GM10847 (cell line): ENCODE measurements around the gene ITPKB.

Experiments used
- POLR2A ChIP-seq: IDR thresholded peaks from 2 replicates; pipeline ENCODE4 v1.6.1; 2011; ENCODE audit not compliant: insufficient read length; ENCODE audit errors: extremely low read depth

Gene ITPKB

DNA sequence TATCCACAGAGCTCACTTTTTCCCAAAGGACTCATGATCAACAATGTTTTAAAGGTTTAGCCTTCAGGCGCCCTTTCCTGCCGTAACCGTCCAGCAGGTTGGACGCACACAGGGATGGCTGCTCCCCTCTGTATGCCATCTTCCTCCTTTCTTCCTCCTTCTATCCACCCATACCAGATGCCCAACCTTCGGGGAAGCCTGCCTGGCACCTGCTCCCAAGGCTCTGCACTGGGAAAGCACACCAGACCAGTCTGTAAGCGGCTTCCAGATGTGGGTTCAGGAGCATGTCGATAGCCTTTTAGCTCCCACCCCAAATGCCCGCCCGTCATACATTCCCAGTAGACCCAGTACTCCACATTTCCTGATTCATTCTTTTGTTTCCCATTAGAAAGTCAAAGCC, 137.6 kb downstream of the ITPKB start:
- no peak for TF ChIP-seq POLR2A

GRCh38 chr1:226600254-226600653, 138.8 kb downstream of the ITPKB start:
- TF ChIP-seq POLR2A, result no peak

DNA sequence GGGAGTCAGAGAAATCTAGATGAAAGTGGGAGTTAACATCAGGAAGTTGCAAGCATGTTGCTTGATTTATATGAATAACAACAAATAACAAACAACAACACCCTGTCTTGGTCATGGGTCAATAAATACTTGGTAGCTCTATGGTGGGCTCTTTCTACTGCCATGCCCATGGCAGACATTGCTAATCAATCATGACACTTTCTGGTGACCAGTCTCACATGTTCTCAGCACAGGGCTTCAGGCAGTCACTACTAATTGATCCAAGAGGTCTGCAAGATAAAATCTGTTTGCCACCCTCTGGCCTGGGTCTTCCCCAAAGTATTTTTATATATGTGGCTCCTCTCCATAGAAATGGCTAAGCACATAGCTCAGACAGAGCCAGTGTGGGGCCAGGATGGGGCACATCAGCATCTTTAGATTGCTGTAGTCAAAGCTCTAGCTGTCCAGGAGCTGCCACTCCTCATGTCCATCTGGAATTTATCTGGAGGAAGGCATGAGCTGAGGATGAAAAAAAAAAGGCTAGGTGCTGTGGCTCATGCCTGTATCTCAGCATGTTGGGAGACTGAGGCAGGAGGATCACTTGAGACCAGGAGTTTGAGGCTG, 139.3 kb downstream of the ITPKB start:
- TF ChIP-seq POLR2A, result no peak

- no peak for TF ChIP-seq POLR2A
Observed at GRCh38 chr1:226598455-226598849, 140.6 kb downstream of the ITPKB start.

DNA sequence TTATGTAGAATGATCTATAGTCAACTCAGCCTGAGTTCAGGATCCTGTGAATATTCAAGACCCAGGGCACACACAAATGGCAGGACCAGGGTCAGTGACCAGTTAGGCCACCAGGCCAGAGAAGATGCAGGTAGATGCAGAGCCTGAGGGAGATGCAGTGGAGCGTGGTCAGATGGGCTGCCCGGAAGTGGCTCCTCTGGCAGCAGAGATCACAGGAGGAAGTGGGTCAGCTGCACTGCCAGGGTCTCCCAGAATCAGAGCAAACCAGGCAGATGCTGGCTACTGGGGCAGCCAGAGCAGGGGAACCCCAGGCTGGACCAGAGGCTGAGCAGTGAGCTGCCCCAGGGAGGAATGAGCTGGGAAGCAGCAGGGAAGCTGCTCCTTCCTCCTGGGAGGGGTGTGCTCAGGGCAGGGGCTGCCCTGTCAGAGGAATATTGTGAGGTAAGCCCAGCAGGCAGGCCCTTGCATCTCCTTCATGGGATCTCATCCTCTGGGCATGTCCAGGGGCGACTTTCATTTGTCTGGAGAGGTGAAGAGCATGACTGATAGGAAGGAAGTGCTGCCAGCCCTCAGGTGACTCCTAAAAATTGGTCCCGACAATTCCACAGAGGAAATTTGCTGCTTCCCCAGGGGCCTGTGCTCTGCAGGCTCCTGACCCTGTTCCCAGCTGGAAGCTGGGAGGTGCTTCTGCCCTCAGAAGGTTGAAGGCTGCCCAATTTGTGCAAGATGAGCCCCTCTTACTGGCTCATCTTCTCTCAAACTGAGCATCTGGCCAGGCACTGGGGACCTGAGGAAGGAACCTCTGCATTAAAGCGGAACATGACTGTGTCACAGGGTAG, 141.2 kb downstream of the ITPKB start:
- TF ChIP-seq POLR2A, result no peak

- TF ChIP-seq POLR2A, result no peak
Observed at GRCh38 chr1:226596531-226597165, 142.4 kb downstream of the ITPKB start.

GRCh38 chr1:226593541-226593940, 145.5 kb downstream of the ITPKB start:
- TF ChIP-seq POLR2A, result no peak

- TF ChIP-seq POLR2A, result no peak
Observed at GRCh38 chr1:226590614-226591013, 148.5 kb downstream of the ITPKB start.

- no peak for TF ChIP-seq POLR2A
Observed at GRCh38 chr1:226589008-226589733, 149.9 kb downstream of the ITPKB start.

- no peak for TF ChIP-seq POLR2A
Observed at GRCh38 chr1:226588484-226588883, 150.6 kb downstream of the ITPKB start.

GRCh38 chr1:226586650-226587422, 152.2 kb downstream of the ITPKB start:
- no peak for TF ChIP-seq POLR2A

GRCh38 chr1:226586116-226586515, 153.0 kb downstream of the ITPKB start:
- TF ChIP-seq POLR2A, result no peak

DNA sequence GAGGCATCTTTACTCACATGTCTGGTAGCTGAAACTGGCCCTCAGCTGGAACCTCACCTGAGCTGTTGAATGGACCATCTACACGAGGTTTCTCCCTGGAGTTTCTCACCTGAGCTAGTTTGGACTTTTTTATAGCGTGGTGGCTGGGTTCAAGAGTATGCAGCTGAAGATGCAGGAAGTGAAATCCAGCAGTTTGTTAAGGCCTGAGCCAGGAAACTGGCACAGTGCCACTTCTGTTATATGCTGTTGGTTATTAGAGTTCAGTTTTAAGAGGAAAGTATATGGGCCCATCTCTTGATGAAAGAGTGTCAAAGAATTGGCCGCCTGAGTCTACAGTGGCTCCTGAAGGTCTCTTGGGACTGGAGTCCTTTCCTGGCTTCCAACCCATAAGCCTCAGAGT, 154.9 kb downstream of the ITPKB start:
- TF ChIP-seq POLR2A, result no peak

DNA sequence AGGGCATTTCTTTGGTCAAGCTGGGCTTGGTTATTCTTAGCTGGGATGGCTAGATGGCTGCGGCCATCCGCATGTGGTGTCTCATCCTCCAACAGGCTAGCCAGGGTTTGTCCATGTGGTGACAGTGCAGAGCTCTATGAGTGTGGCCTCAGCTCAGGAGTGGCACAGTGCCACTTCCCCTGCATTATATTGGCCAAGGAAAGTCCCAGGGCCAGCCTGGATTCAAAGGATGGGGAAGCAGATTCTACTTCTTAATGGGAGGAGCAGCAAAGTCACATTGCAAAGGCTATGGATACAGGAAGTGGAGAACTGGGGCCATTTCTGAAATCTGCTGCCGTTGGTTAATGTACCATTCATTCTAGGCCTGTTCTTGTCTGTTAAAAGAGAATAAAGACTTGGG, 156.1 kb downstream of the ITPKB start:
- no peak for TF ChIP-seq POLR2A
